Nephron progenitor cell (in vitro differentiated cells): ENCODE measurements around the gene MS4A6E.

Experiments used
- DNase-seq: peaks from one replicate; pipeline ENCODE4 v3.0.0; 2021
- H3K27ac Mint-ChIP-seq: 2 replicates; pipeline ENCODE4 v1.8.0; 2021; ENCODE audit warnings: mild to moderate bottlenecking, moderate library complexity, mixed read lengths
- H3K27me3 Mint-ChIP-seq: 2 replicates; pipeline ENCODE4 v1.8.0; 2021; ENCODE audit warnings: mild to moderate bottlenecking, low read depth, mixed read lengths; ENCODE audit not compliant: poor library complexity
- H3K36me3 Mint-ChIP-seq: 2 replicates; pipeline ENCODE4 v1.8.0; 2021; ENCODE audit warnings: low read depth, mixed read lengths
- H3K4me1 Mint-ChIP-seq: 2 replicates; pipeline ENCODE4 v1.8.0; 2021; ENCODE audit warnings: mixed read lengths
- H3K4me3 Mint-ChIP-seq: 2 replicates; pipeline ENCODE4 v1.8.0; 2021; ENCODE audit warnings: mild to moderate bottlenecking, moderate library complexity, mixed read lengths
- H3K9me3 Mint-ChIP-seq: 2 replicates; pipeline ENCODE4 v1.8.0; 2021; ENCODE audit warnings: mild to moderate bottlenecking, moderate library complexity, mixed read lengths
- CTCF ChIP-seq: fragments of 200-600 bp; sonication (generic); IDR thresholded peaks from 2 replicates; pipeline ENCODE4 v1.5.0; 2021; ENCODE audit warnings: antibody characterized with exemption

Gene MS4A6E

GRCh38 chr11:60367896-60368295 is 40.8 kb downstream of the MS4A6E start:
- TF ChIP-seq CTCF = no peak
- H3K4me1 Mint-ChIP-seq = peaks cover 13% of the 10 kb centered on the region
- no peak for DNase-seq

DNA sequence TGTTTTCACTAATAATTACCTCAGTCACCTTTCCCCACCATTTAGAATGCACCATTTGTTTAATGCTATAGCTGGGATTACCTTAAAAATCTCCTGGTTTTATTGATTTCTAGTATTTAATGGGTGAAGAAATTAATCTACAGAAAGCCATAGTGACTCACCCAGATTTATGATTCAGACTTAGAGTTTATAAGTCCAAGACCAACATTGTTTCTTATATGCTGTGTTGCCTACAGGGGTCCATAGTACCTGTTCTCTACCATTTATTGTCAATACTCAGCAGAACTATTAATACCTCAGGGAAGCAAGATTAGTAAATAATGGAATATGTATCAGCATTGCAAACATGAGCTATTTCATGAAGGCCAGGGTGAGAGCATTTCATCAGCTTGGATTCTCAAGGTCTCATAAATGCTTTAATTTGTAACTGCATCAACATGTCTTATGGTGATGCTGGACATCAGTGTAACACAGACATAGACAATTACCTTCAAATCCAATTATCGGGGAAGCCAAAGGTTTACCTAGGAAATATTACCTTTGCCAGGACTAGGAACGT is 43.3 kb downstream of the MS4A6E start:
- no peak overlapping the region for H3K4me3 Mint-ChIP-seq
- no peak for DNase-seq
- peaks cover 5% of the 10 kb centered on the region for H3K27me3 Mint-ChIP-seq
- H3K4me1 Mint-ChIP-seq = no peaks in the 10 kb centered on the region
- no peak overlapping the region for H3K27ac Mint-ChIP-seq
- H3K36me3 Mint-ChIP-seq = no peaks in the 10 kb centered on the region
- H3K9me3 Mint-ChIP-seq = no peaks in the 10 kb centered on the region
- no peak for TF ChIP-seq CTCF

More at GRCh38 chr11:60367896-60368295, 40.8 kb downstream of the MS4A6E start:
- Mint-ChIP-seq H3K27me3 (peaks cover 7% of the 10 kb centered on the region), H3K36me3 (no peaks in the 10 kb centered on the region), H3K27ac (no peak overlapping the region), H3K4me3 (no peak overlapping the region), H3K9me3 (no peaks in the 10 kb centered on the region)

GRCh38 chr11:60370811-60371298 is 43.8 kb downstream of the MS4A6E start:
- Mint-ChIP-seq H3K4me1 (no peaks in the 10 kb centered on the region), H3K27ac (no peak overlapping the region), H3K36me3 (no peaks in the 10 kb centered on the region), H3K4me3 (no peak overlapping the region), H3K27me3 (peaks cover 3% of the 10 kb centered on the region), H3K9me3 (no peaks in the 10 kb centered on the region)
- TF ChIP-seq CTCF = no peak
- no peak for DNase-seq

- Mint-ChIP-seq H3K4me1 (no peaks in the 10 kb centered on the region), H3K27ac (no peak overlapping the region), H3K9me3 (no peaks in the 10 kb centered on the region), H3K27me3 (peaks cover 3% of the 10 kb centered on the region), H3K36me3 (no peaks in the 10 kb centered on the region), H3K4me3 (no peak overlapping the region)
- no peak for DNase-seq
- no peak for TF ChIP-seq CTCF
Measured at GRCh38 chr11:60371386-60371785, 44.3 kb downstream of the MS4A6E start.

GRCh38 chr11:60371854-60372253 is 44.8 kb downstream of the MS4A6E start:
- Mint-ChIP-seq H3K36me3 (no peaks in the 10 kb centered on the region), H3K27ac (no peak overlapping the region), H3K27me3 (peaks cover 3% of the 10 kb centered on the region), H3K9me3 (no peaks in the 10 kb centered on the region), H3K4me3 (no peak overlapping the region), H3K4me1 (no peaks in the 10 kb centered on the region)
- DNase-seq = no peak
- TF ChIP-seq CTCF = no peak

DNA sequence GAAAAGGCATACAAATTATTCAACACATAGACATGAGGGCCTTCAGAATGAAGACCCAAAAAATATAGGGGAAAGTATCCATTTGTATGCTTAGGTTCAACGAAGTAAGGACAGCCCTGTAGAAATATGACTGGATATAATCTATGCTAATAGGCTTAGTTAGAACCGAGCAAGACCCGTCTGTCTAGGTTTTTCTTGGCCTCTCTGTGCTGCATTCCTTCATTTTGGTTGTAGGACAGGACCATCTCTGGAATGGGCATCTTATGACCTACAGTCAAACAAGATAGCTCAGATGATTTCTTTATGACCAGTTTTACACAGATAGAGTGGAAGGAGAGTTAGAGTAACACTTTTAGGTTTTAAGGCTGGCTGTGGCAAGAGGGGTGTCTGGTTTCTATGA is 45.7 kb downstream of the MS4A6E start:
- no peaks in the 10 kb centered on the region for H3K4me1 Mint-ChIP-seq
- no peak for DNase-seq
- H3K27me3 Mint-ChIP-seq = peaks cover 3% of the 10 kb centered on the region
- H3K4me3 Mint-ChIP-seq = no peak overlapping the region
- H3K9me3 Mint-ChIP-seq = no peaks in the 10 kb centered on the region
- no peak overlapping the region for H3K27ac Mint-ChIP-seq
- no peaks in the 10 kb centered on the region for H3K36me3 Mint-ChIP-seq
- no peak for TF ChIP-seq CTCF
